ENCODE data around the gene FNTB. TPM values are rescaled to one million over a fixed set of nuclear protein-coding genes. Genes with fewer than 3 reads are reported as not detected.

Gene FNTB
- total and polyA plus RNA-seq, 8 donors: 4.6 to 9.5 (median 6.7) TPM

GRCh38 chr14:64965356-64966000 is 21.2 kb upstream of the FNTB start:
- ATAC-seq (no peak), DNase-seq (no peak), FAIRE-seq (no peak)
- Histone ChIP-seq H3K4me1 (peaks cover 0 to 8% (median 0%) of the 10 kb centered on the region in 3 donors), H3K36me3 (no peaks in the 10 kb centered on the region), H3K4me3 (no peak overlapping the region), H3K9me3 (no peaks in the 10 kb centered on the region), H3K27me3 (no peaks in the 10 kb centered on the region), H3K27ac (no peak overlapping the region)
- intact Hi-C loops (cut with DNase I): no loop called here
- WGBS, 2 donors: 80 to 87% methylated on average over 15 of the region's 15 CpGs
- TF ChIP-seq, protein P1, sequence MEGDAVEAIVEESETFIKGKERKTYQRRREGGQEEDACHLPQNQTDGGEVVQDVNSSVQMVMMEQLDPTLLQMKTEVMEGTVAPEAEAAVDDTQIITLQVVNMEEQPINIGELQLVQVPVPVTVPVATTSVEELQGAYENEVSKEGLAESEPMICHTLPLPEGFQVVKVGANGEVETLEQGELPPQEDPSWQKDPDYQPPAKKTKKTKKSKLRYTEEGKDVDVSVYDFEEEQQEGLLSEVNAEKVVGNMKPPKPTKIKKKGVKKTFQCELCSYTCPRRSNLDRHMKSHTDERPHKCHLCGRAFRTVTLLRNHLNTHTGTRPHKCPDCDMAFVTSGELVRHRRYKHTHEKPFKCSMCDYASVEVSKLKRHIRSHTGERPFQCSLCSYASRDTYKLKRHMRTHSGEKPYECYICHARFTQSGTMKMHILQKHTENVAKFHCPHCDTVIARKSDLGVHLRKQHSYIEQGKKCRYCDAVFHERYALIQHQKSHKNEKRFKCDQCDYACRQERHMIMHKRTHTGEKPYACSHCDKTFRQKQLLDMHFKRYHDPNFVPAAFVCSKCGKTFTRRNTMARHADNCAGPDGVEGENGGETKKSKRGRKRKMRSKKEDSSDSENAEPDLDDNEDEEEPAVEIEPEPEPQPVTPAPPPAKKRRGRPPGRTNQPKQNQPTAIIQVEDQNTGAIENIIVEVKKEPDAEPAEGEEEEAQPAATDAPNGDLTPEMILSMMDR (IDR thresholded peaks at IDR 0.05): no peak

DNA sequence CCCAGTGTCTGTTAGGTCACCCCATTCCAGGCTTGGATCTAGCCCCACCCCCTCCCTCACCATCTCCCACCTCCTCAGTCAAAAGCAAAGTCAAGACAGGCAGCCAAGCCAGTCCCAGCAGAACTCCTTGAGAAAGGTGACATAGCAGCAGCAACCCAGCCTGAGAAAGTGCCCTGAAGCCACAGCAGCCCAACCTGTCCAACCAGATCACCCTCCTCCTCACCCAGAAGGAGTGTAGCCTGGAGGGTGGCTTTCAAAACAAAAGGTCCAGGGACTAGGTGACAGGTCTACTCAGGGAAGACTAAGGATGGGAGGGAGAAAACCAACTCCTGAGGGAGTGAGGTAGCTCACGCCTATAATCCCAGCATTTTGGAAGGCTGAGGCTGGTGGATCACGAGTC is 19.7 kb upstream of the FNTB start:
- Histone ChIP-seq H3K9me3 (no peaks in the 10 kb centered on the region), H3K4me3 (no peak overlapping the region), H3K4me1 (peaks cover 0 to 10% (median 0%) of the 10 kb centered on the region in 3 donors), H3K36me3 (no peaks in the 10 kb centered on the region), H3K27me3 (no peaks in the 10 kb centered on the region), H3K27ac (no peak overlapping the region)
- peak in 1 of 4 donors; percentile 39 for ATAC-seq
- no peak for FAIRE-seq
- DNase-seq: no peak
- WGBS, 2 donors: 95% methylated on average over 2 of the region's 2 CpGs
- TF ChIP-seq, protein P1 (IDR thresholded peaks at IDR 0.05): no peak
- intact Hi-C loops (cut with DNase I): no loop called here

- ATAC-seq: no peak
- TF ChIP-seq, protein P1 (IDR thresholded peaks at IDR 0.05): no peak
- Histone ChIP-seq H3K4me1 (peaks cover 0 to 10% (median 0%) of the 10 kb centered on the region in 3 donors), H3K9me3 (no peaks in the 10 kb centered on the region), H3K4me3 (no peak overlapping the region), H3K27ac (no peak overlapping the region), H3K36me3 (no peaks in the 10 kb centered on the region), H3K27me3 (no peaks in the 10 kb centered on the region)
- FAIRE-seq: no peak
- no peak for DNase-seq
- intact Hi-C loops (cut with DNase I): no loop called here
- 91 to 93% methylated on average over 7 of the region's 7 CpGs for WGBS, 2 donors
Observed at GRCh38 chr14:64968167-64968566, 18.5 kb upstream of the FNTB start.

DNA sequence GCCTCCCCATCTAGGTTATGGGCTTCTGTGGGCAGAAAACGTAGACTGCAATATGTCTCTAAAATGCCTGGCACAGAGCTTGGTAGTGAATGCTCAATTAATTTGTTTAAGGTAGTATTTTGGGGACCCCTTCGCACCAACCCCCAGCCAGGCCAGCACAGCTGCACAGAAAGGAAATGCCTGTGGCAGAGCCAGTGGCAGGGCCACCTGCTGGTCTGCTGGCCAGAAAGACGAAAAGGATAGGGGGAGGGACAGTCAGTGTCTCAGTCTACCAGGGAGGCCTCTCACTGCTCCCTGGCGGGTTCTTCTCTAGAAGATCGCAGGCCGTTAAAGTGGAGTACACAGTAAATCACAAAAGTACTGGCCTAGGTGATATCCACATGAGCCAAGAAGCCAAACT is 18.0 kb upstream of the FNTB start:
- H3K4me3 ChIP-seq: no peak overlapping the region
- H3K36me3 ChIP-seq: no peaks in the 10 kb centered on the region
- TF ChIP-seq, protein P1 (IDR thresholded peaks at IDR 0.05): no peak
- ATAC-seq (no peak), DNase-seq (peak in 1 of 6 donors; percentile 35), FAIRE-seq (no peak)
- H3K4me1 ChIP-seq: peaks cover 0 to 10% (median 0%) of the 10 kb centered on the region in 3 donors
- no peaks in the 10 kb centered on the region for H3K9me3 ChIP-seq
- 85 to 89% methylated on average over 6 of the region's 6 CpGs for WGBS, 2 donors
- intact Hi-C loops (cut with DNase I): no loop called here
- H3K27ac ChIP-seq: no peak overlapping the region
- no peaks in the 10 kb centered on the region for H3K27me3 ChIP-seq

DNA sequence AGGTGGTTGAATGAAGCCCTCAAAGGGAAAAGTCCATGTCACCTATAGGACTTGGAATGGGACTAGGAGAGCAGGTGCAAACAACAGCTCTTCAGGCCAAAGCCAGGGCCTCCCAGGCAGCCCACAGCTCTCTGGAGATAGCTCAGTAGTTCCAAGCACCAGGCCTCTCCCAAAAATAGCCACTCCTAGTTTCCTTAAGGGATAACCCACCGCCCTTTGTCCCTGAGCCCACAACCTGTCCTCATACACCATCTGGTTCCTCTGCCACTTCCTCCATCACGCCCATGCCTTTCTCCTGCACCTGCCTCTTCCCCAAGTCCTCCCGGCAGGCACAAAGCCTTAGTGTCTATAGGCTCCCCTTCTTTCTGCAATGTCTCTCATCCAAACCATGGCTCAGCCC is 16.7 kb upstream of the FNTB start:
- H3K4me3 ChIP-seq: no peak overlapping the region
- H3K27me3 ChIP-seq: no peaks in the 10 kb centered on the region
- ATAC-seq (no peak), FAIRE-seq (no peak), DNase-seq (peak in 1 of 6 donors; percentile 35)
- TF ChIP-seq, protein P1 (IDR thresholded peaks at IDR 0.05): no peak
- 79 to 87% methylated on average over 3 of the region's 3 CpGs for WGBS, 2 donors
- H3K36me3 ChIP-seq: no peaks in the 10 kb centered on the region
- intact Hi-C loops (cut with DNase I): loop anchor here in 1 of 3 donors (10.0 kb wide), 1 partner anchor 145 kb away; no protein-coding TSS in a partner anchor
- peaks cover 0 to 10% (median 0%) of the 10 kb centered on the region in 3 donors for H3K4me1 ChIP-seq
- no peak overlapping the region for H3K27ac ChIP-seq
- no peaks in the 10 kb centered on the region for H3K9me3 ChIP-seq

All from pancreas (tissue), 10 donors.